Heart left ventricle (tissue), 16 donors: ENCODE results near the gene PODNL1. TPM values are rescaled to one million over a fixed set of nuclear protein-coding genes. Genes with fewer than 3 reads are reported as not detected.

ENCODE experiments used
- ATAC-seq, 4 donors: fragments of 200-7000 bp; cut with Tn5 transposase; one replicate each; pipeline ENCODE4 v1.9.1; 2020 to 2022; ENCODE audit warnings: moderate library complexity in 4 of 4, mild to moderate bottlenecking in 3 of 4, moderate number of reproducible peaks in 1 of 4
- DNase-seq, 5 donors: peaks; one replicate each; pipeline ENCODE4 v3.0.0-alpha.2; 2020
- H3K27ac ChIP-seq, 12 donors: fragments of 200-600 bp; sonication (generic) in 4 of 12; one replicate each; pipeline versions ENCODE4 v1.5.0 to v1.8.0; 2016 to 2022; ENCODE audit warnings: mild to moderate bottlenecking in 2 of 12
- H3K27me3 ChIP-seq, 9 donors: fragments of 200-600 bp; sonication (generic) in 2 of 9; one replicate each; pipeline versions ENCODE4 v1.5.1 to v1.8.0; 2016 to 2022; ENCODE audit warnings: mild to moderate bottlenecking in 3 of 9
- H3K36me3 ChIP-seq, 9 donors: fragments of 200-600 bp; sonication (generic) in 2 of 9; one replicate each; pipeline versions ENCODE4 v1.5.0 to v1.8.0; 2018 to 2022; ENCODE audit warnings: mild to moderate bottlenecking in 2 of 9
- H3K4me1 ChIP-seq, 12 donors: fragments of 200-600 bp; sonication (generic) in 4 of 12; one replicate each; pipeline versions ENCODE4 v1.5.0 to v1.8.0; 2016 to 2022; ENCODE audit warnings: mild to moderate bottlenecking in 3 of 12
- H3K4me3 ChIP-seq, 12 donors: fragments of 200-600 bp; sonication (generic) in 4 of 12; one replicate each; pipeline versions ENCODE4 v1.5.0 to v1.8.0; 2017 to 2022; ENCODE audit warnings: mild to moderate bottlenecking in 9 of 12, moderate library complexity in 4 of 12
- H3K9me3 ChIP-seq, 12 donors: fragments of 200-600 bp; sonication (generic) in 4 of 12; one replicate each; pipeline versions ENCODE4 v1.5.0 to v1.8.0; 2016 to 2022; ENCODE audit warnings: mild to moderate bottlenecking in 1 of 12
- CTCF ChIP-seq, 12 donors: fragments of 200-600 bp; sonication (generic) in 4 of 12; IDR thresholded peaks; one replicate each; pipeline versions ENCODE4 v1.5.0 to v1.8.0; 2018 to 2022; ENCODE audit warnings: antibody characterized with exemption in 12 of 12, mild to moderate bottlenecking in 5 of 12
- POLR2A ChIP-seq, 2 donors: fragments of 450-650 bp; IDR thresholded peaks; one replicate each; pipeline ENCODE4 v1.6.1; 2017; ENCODE audit warnings: antibody characterized with exemption in 2 of 2, mild to moderate bottlenecking in 2 of 2, moderate library complexity in 2 of 2
- WGBS, 4 donors: extraction: QIAGEN DNeasy Blood & Tissue Kit in 2 of 4; methylation state at CpG; one replicate each; pipeline versions ENCODE4 v1.1.5 to v1.1.7; 2013 to 2018; 5-methylcytosine and 5-hydroxymethylcytosine counted together
- intact Hi-C, 10 donors: fragments of 100-400 bp; cut with DNase I; formaldehyde crosslinking; loops; one replicate each; pipeline versions ENCODE4 v1.11.1 to v1.14.2; 2022
- polyA plus RNA-seq, 2 donors: library from polyadenylated mRNA; stranded (reverse); fragments of 200-250 nt; gene quantifications; one replicate each; pipeline ENCODE4 v1.2.3, GENCODE V29; 2013
- total RNA-seq, 9 donors: library from RNA; depleted of rRNA in 2 of 9; stranded (reverse); fragments of >200 nt in 2 of 9; fragmentation: NEBNext Ultra II Directional in 3 of 9; extraction: Animal tissue kit (Norgen Biotek cat#: 25700) in 3 of 9; gene quantifications; one replicate each; pipeline versions ENCODE4 v1.1.0 to v1.2.4, GENCODE V29; 2016 to 2023
- donor health status: ischemic (EF 13 %, LVEDD 7.1; RV severe dilation, severe dysfunction).
- donor health status: healthy with polysubstance abuse.
- donor health status: DM: no; HTN: yes; CAD: no.
- donor health status: DM: no; HTN: no; CAD: no.
- donor health status: ischemic (EF 25% LVEDD 6.9; RV normal size, moderate dysfunction).
- donor health status: ischemic (EF 25% LVEDD 5.7; RV mildly dilated, moderate dysfunction).
- donor health status: healthy.
- donor health status: DM: yes; HTN: yes; CAD: no.
- donor health status: ischemic (EF 35%, LVEDD 5.7; RV mildly dilated, moderate dysfunction).
- donor health status: nonischemic (EF 11% LVEDD 7.7; RV severe dilation, severe dysfunction).
- donor health status: DM: yes; HTN: yes; CAD: no.
- donor health status: PGD.
- donor health status: ischemic (EF 29% LVEDD 5.4; RV normal size, mild dysfunction).
- donor health status: nonischemic (EF 23%, LVEDD 6.1; RV moderate dilation, normal function).

Gene PODNL1
- total and polyA plus RNA-seq, 11 donors: 0.36 to 6.3 (median 1.6) TPM; not detected in 1

DNA sequence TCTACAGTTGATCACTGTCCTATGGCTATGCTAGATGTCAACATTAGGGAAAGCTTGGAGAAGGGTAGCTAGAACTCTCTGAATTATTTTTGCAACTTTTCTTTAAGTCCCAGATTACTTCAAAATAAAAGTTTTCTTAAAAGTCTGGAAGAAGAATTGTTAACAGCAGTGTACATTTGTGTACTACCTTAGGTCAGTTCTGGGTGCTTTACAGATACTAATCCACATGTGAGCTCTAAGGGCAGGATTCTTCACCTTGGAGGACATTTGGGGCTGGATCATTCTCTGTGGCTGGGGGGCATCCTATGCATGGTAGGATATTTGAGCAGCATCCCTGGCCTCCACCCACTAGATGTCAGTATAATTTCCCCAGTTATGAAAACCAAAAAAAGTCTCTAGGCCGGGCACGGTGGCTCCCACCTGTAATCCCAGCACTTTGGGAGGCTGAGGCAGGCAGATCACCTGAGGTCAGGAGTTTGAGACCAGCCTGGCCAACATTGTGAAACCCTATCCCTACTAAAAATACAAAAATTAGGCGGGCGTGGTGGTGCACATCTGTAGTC, 35.1 kb downstream of the PODNL1 start:
- Histone ChIP-seq H3K9me3 (no peaks in the 10 kb centered on the region), H3K4me1 (peaks cover 0 to 19% (median 14%) of the 10 kb centered on the region in 12 donors), H3K4me3 (no peak overlapping the region), H3K36me3 (no peaks in the 10 kb centered on the region), H3K27me3 (no peaks in the 10 kb centered on the region), H3K27ac (no peak overlapping the region)
- no peak for DNase-seq
- TF ChIP-seq POLR2A (IDR thresholded peaks at IDR 0.05): no peak
- peak in 9 of 12 donors; percentile 6 to 48 (median 18) for TF ChIP-seq CTCF (IDR thresholded peaks at IDR 0.05)
- 60 to 81% (median 72%) methylated on average over 2 to 4 of the region's 4 CpGs for WGBS, 4 donors
- ATAC-seq: no peak
- intact Hi-C loops: loop anchor here in 1 of 10 donors (5.0 kb wide), 1 partner anchor 49 kb away; the partner anchor contains the start of gene DCAF15

GRCh38 chr19:13899912-13900584, 38.2 kb downstream of the PODNL1 start:
- H3K4me1 ChIP-seq: no peaks in the 10 kb centered on the region
- intact Hi-C loops: loop anchor here in 1 of 10 donors (5.0 kb wide), 1 partner anchor 52 kb away; the partner anchor contains the start of gene DCAF15
- H3K27me3 ChIP-seq: no peaks in the 10 kb centered on the region
- DNase-seq: no peak
- ATAC-seq: peak in 2 of 4 donors; percentile 55
- peak overlapping the region in 2 of 12 donors; percentile 14 to 18 for H3K27ac ChIP-seq
- 61 to 74% (median 72%) methylated on average over 5 of the region's 5 CpGs for WGBS, 4 donors
- TF ChIP-seq POLR2A (IDR thresholded peaks at IDR 0.05) (no peak), CTCF (IDR thresholded peaks at IDR 0.05) (no peak)
- H3K9me3 ChIP-seq: no peaks in the 10 kb centered on the region
- H3K36me3 ChIP-seq: no peaks in the 10 kb centered on the region
- no peak overlapping the region for H3K4me3 ChIP-seq

DNA sequence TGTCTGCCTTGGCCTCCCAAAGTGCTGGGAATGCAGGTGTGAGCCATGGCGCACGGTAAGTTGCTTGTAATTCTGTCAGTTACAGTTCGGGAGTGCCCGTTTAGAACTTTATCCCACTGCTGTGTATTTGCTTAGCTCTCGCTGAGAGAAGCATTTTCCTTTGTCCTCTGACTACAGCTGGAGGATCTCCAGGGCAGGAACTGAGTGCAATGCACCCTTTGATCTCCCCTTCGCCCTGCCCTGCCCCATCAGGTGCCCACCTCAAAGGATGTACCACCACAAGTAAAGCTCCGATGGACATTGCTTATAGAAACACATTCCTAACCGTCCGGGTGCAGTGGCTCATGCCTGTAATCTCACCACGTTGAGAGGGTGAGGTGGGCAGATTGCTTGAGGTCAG, 38.8 kb downstream of the PODNL1 start:
- TF ChIP-seq CTCF (IDR thresholded peaks at IDR 0.05): no peak
- TF ChIP-seq POLR2A (IDR thresholded peaks at IDR 0.05): no peak
- ATAC-seq (no peak), DNase-seq (no peak)
- H3K4me3 ChIP-seq: no peak overlapping the region
- H3K36me3 ChIP-seq: no peaks in the 10 kb centered on the region
- H3K4me1 ChIP-seq: no peaks in the 10 kb centered on the region
- no peaks in the 10 kb centered on the region for H3K27me3 ChIP-seq
- H3K27ac ChIP-seq: peak overlapping the region in 2 of 12 donors; percentile 14 to 18
- intact Hi-C loops: no loop called here
- WGBS, 4 donors: 85 to 89% (median 86%) methylated on average over 10 of the region's 10 CpGs
- no peaks in the 10 kb centered on the region for H3K9me3 ChIP-seq

- H3K4me3 ChIP-seq: no peak overlapping the region
- H3K27me3 ChIP-seq: no peaks in the 10 kb centered on the region
- DNase-seq (no peak), ATAC-seq (no peak)
- H3K9me3 ChIP-seq: no peaks in the 10 kb centered on the region
- intact Hi-C loops: no loop called here
- 98% methylated on average over 2 of the region's 2 CpGs for WGBS, 4 donors
- no peaks in the 10 kb centered on the region for H3K36me3 ChIP-seq
- H3K4me1 ChIP-seq: no peaks in the 10 kb centered on the region
- TF ChIP-seq POLR2A (IDR thresholded peaks at IDR 0.05) (no peak), CTCF (IDR thresholded peaks at IDR 0.05) (no peak)
- H3K27ac ChIP-seq: no peak overlapping the region
Observed at GRCh38 chr19:13896227-13896626, 42.0 kb downstream of the PODNL1 start.
